HG02763 (cell line): ENCODE data around the gene PRRT1B.
A peak's percentile ranks its signal among the peaks of the same experiment; 100 is the strongest.
"Not testable (repeated sequence)": the region's sequence is repeated elsewhere in the genome, so short reads cannot be mapped to it uniquely, and the experiment has no call there.

ENCODE experiments used
- ATAC-seq: cut with Tn5 transposase; IDR thresholded peaks from one replicate; pipeline ENCODE4 v1.9.1; 2021; ENCODE audit warnings: mild to moderate bottlenecking, moderate library complexity; ENCODE audit not compliant: unreplicated experiment

Gene PRRT1B

DNA sequence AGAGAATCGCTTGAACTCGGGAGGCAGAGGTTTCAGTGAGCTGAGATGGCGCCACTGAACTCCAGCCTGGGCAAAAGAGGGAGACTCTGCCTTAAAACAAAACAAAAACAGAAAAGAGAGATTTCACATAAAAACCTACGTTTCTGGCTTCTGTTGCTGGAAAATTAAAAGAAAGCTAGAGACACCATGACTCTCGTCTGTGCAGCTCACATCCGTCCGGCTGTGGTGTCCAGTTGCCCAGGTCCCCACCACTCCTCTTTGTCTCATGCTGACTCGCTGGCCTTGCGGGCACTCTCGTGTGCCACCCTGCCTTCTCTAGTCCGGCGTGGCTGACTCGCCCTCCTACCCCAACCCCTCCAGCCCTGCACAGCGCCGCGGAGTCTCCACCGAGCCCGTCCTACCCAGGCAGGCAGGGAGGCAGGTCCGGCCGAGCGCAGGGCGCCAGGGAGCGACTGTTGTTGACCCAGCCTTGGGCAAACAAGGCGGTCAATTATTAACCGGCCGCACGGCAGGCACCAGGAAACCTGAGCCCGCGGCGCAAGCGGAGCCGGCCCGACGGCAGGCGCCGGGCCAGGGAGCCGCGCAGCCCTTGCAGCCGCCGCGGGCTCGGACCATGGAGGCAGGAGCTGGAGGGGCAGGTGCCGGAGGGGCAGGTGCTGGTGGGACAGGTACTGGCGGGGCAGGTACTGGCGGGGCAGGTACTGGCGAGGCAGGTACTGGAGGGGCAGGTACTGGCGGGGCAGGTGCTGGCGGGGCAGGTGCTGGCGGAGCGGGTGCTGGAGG lies at the start of gene PRRT1B:
Gene PRRT1B (plus strand): TSS at position 521 of the 783 bp plus-strand sequence. CDS start 93 bp downstream, at position 614.
- no peak for ATAC-seq

DNA sequence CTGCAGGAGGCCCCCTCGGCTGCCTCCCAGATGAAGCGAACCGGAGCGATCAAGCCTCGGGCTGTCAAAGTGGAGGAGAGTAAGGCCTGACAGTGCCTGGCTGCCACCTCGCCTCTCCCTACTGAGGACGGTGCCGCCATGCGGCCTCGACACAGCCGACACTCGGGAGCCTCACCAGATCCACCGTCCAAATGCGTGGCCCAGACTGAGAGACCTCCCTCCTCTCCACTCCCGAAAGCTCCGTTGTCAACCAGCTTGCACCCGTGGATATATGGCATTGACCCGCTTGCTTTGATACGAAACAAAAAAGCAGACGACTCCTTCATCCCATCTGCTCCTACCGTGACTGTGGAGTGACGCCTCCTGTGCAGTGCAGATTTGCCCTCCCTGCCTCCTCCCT lies 49.5 kb upstream of the PRRT1B start:
- no peak for ATAC-seq

DNA sequence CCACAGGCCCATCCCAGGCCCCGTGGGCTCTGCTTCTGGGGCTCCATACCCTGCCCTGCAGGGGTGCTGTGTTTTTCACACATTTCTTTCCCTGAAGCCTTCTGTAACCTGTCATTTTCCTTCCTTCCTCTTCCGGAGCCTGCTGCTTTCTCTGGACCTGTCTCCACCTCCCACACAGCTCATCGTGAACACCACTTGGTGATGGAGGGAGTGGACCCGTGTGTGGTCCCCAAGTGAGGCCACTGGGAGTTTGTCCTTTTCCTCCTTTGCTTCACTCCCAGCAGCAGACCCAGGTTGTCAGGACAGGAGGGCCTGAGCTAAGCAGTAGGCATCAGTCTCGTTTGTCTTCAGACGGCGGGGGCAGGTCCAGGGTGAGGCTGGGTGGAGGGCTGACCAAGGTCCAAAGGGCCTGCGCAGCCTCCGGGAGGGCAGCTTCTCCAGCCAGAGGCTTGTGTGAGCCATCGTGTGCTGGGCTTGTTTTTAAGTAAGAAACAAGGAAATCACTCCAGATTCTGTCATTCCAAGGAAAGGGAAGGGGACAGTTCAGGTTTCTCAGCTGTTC lies 48.4 kb upstream of the PRRT1B start:
- no peak for ATAC-seq

DNA sequence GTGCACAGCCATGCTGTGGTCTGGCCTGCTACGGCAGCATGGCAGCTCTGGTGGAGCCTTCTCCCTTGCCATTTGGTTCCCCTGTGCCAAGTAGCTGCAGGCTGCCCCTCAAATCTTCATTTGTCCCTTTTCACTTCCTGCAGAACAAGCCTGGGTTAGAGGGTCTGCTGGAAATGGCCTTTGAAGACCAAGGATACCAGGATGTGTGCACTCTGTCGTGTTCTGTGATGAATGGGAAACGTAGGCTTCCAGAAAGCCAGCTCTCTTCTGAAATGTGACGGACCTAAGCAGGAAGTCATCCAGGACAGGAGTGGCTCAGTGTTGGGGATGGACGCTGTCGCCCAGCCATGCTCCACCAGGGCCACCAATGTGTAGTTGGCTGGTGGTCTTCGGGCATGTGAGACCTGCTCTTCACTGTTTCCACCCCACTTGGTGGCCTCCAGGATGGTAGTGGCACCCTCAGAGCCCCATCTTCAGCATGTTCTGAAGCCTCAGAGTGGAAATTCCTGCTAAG lies 46.0 kb upstream of the PRRT1B start:
- ATAC-seq = no peak

DNA sequence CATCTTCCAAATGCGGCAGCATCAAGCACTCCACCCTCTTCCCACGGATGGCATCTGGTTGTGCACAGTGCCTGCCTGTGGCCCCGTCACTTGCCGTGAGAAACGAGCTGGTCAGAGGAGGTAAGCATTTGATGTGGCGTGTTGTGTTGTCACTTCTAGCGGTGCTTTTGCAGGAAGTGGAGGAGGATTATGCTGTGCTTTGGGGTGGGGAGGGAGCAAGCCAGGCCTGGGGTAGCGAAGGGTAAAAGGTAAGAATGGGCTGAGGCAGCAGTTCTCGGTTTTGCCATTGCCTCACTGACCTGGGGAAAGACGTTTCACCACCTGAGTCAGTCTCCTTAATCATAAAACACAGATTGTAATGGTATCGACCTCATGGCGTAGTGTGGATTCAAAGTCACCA lies 44.9 kb upstream of the PRRT1B start:
- ATAC-seq = no peak

DNA sequence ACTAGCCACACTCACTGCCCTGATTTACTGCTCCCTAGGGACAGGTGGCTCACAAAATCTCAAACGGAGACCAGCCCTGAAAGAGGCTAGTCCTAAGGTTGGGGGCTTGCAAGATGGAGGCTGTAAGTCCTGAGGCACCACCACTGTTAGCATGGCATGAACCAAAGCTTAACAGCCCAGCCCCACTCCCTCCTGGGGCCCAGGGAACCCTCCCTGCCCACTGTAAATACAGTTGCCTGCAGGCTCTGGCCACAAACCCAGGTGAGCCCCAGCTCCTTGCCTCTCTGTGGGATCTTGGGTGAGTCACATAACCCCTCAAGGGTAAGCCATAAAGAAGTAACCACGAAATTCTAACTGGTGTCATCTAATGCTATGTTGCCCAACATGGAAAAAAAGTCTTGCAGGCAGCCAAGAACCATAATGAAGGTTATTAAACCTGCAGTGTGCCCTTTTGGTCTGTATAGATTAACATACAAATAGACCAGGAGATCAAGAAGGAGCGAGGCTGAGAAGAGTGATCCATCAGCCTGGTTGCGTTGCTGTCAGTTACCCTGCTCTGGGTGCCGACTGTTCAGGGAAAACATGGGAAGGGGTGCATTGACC lies 44.3 kb upstream of the PRRT1B start:
- no peak for ATAC-seq

DNA sequence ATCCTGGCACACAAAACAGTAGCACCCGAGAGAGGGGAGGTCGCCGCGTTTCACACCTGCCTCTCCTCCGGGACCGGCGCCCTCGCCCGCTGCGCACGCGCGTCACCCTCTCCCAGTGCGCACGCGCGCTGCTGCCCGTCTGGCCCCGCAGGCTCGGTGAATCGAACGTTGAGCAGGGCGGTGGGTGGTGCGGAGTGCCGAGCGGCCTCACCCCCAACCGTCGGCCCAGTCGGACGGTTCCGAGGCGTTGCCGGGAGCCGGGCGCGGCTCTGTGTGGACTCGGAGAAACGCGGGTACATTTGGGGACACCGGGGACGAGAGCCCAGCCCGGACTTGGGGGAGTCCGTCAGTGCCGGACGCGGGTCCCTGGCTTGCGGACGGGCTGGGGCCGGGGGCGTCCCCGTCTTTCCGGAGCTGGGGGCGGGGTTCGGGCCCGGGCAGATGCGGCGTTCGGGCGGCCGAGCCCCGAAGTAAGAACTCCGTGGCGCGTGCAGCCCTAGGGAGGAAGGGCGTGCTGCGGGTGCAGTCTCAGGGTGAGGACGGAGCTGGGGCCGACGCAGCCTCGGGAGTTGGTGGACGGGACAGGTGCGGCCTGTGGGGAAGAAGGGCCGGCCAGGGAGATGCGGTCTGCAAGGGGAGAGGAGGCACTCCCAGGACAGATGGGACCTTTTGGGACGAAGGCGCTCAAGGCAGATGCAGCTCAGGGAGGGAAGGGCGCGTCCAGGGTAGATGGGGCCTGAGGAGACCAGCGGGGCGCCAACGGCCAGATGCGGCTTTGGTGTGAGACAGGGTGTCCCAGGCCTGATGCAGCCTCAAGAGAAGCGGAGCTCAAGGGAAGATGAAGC lies 42.3 kb upstream of the PRRT1B start, which contains the start of gene POMT1:
Gene POMT1 (plus strand): TSS at position 138 of the 845 bp plus-strand sequence. CDS start 1,301 bp downstream, outside the sequence.
- peak; percentile 90 for ATAC-seq

DNA sequence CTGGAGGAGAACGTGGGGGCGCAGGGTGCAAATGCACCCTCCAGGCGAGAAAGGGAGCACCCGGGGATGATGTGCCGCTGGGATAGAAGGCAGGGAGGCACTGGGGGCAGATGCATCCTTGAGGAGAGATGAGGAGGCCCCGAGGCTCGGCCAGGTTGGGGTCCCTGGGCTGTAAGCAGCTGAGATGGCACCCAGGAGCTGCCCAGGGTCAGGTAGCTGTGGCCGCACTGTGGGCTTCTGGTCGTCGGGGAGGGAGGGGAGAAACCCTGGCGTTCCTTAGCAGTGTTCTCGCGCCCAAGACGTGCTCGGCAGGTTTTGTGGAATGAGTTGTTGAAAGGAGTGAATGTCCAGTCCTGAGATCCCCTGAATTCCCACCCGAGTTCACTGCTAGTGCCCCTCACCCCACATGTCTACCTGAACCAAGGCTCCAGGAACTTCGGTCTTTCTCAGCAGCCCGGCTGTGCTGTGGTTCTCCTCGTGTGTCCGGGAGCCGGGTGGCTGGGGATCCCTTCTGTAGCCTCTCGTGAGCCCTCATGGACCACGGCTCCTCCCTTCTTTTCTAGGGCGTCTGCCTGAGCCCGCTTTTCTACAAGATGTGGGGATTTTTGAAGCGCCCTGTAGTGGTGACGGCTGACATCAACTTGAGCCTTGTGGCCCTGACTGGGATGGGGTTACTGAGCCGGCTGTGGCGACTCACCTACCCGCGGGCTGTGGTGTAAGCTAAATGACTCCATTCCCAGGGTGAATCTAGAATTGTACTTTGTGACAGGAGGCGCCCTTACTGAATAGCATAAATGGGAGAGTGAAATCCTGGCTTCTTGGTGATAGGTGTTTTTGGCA lies 41.5 kb upstream of the PRRT1B start:
- no peak for ATAC-seq

DNA sequence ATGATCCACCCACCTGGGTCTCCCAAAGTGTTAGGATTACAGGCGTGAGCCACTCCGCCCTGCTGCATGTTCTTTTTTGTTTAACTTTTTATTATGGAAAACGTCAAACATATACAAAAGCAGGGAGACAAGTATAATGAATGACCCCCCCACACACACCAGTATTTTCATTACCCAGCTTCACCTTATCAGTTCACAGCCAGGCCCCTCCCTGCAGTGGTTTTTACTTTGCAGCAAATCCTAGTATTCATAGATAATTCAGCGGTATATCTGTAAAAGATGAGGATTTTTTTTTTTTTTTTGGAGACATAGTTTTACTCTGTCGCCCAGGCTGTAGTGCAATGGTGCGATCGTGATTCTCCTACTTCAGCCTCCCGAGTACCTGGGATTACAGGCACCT lies 40.3 kb upstream of the PRRT1B start:
- ATAC-seq = no peak

DNA sequence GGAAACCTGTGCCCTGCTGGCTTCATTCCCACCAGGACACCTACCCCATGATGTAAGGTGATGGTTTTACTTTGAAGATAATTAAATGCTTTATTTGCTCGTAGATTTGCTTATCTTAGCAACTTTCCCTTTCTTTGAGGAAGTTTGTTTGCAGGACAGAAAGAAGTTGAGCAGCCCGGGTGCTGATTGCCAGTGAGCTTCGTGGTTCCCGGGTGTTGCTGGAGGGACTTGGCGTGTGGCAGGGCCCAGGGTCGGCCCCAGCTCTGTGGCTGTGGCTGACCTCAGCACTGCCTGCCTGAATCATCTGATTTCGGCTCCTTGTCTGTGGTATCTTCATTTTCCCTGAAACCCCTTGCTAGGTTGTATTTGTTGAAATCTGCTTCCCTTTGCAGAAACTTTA lies 33.9 kb upstream of the PRRT1B start:
- ATAC-seq = no peak

DNA sequence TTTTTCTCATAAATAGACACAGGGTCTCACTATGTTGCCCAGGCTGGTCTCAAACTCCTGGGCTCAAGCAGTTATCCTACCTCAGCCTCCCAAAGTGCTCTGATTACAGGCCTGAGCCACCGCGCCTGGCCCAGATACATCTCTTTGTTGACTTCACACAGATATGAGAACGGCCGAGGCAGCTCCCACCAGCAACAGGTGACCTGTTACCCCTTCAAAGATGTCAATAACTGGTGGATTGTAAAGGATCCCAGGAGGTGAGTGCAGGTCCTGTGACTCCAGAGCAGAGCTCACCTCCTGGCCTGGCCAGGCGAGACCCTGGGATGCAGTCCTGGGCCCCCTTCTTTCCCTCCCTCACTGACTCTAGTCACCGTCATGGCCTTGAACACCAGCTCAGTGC lies 33.4 kb upstream of the PRRT1B start:
- no peak for ATAC-seq

DNA sequence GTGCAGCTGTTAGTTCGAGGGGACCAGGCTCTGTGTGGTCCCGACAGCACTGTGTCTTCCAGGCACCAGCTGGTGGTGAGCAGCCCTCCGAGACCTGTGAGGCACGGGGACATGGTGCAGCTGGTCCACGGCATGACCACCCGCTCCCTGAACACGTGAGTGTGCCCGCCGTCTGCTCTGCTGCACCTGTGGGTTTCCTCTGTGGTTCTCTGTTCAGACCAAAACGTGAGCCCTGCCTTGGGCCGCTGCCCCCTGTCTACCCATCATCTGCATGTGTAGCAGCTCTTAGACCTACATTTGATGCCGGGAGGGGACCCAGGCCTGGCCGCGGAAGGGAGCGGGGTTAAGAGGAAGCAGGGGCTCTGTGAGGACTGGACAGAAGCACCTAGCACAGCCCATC lies 32.1 kb upstream of the PRRT1B start:
- ATAC-seq = no peak

DNA sequence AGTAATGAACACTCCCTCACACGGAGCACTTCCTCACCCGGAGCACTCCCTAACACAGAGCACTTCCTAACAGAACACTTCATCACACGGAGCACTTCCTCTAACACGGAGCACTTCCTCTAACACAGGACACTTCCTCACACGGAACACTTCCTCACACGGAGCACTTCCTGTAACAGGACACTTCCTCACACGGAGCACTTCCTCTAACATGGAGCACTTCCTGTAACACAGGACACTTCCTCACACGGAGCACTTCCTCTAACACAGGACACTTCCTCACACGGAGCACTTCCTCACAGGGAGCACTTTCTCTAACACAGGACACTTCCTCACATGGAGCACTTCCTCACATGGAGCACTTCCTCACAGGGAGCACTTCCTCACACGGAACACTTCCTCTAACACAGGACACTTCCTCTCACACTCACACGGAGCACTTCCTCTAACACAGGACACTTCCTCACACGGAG lies 29.7 kb upstream of the PRRT1B start:
- not testable (repeated sequence) for ATAC-seq

DNA sequence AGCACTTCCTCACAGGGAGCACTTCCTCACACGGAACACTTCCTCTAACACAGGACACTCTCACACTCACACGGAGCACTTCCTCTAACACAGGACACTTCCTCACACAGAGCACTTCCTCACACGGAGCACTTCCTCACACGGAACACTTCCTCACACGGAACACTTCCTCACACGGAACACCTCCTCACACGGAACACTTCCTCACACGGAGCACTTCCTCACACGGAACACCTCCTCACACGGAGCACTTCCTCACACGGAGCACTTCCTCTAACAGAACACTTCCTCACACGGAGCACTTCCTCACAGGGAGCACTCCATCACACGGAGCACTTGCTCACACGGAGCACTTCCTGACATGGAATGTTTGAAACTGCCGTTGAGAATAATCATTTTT lies 29.2 kb upstream of the PRRT1B start:
- ATAC-seq = no peak

DNA sequence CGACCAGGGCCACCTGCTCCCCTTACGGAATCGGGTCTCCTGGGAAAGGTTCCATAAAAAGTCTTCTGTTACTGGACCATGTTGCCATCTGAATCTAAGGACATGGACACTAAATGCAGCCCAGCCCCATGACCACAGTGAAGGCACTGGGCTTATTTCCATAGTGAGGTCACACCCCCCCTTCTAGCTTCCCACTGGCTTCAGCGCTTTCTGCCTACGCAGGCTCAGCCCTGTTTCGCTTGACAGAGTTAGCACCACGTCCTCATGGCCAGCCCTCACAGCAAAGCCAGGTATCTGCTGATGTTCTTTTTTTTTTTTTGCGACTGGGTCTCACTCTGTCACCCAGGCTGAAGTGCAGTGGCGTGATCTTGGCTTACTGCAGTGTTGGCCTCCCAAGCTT lies 28.4 kb upstream of the PRRT1B start:
- ATAC-seq = no peak

DNA sequence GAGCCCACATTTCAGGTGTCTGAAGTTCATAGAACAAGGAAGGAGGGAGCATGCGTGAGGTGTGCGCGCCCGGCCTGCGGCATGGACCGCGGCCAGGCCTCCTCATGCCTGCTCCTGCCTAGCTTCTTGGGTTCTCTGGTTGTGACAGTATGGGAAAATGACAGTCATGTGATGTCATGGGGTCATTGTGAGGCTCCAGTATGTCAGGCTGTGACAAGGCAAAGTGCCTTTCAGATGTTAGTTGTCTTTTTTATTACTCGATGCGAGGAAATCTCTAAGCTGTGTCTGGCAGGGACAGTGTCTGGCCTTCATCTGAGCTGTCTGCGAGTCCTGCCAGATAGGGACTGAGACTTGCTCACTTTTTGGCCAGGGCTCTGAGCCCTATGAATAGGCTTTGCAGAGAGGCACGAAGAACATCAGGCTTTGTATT lies 27.5 kb upstream of the PRRT1B start:
- ATAC-seq = no peak

DNA sequence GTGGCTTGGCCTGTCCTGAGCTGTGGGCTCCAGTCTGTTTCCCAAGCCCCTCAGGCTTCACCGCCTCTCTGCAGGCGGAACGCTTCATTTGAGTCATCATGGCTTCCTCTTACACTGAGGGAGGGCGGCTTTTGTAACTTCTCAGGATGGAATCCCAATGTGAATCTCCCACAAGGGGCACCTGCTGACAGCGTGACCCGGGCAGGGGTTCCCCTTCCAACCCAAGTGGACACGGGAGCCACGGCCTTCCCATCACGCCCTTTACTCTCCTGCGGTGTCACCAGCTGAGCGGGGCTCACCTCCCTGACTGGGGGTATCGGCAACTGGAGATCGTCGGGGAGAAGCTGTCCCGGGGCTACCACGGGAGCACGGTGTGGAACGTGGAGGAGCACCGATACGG lies 26.8 kb upstream of the PRRT1B start:
- no peak for ATAC-seq

DNA sequence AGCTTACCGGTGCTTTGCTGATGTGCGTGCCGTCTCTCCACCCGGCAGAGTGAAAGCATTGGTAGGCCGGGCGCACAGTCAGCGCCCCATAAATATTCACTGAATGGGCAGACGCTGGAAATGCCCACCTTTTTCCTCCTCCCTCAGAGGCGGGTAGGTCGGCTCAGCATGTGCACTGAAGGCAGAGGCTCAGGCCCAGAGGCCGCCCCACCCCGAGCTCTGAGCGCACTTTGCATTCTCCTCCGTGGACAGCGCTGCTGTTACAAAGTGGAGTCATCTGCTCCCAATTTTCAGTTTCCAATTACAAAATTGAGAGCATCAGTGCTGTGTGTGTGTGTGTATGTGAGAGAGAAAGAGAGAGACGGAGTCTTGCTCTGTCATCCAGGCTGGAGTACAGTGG lies 24.8 kb upstream of the PRRT1B start:
- no peak for ATAC-seq

DNA sequence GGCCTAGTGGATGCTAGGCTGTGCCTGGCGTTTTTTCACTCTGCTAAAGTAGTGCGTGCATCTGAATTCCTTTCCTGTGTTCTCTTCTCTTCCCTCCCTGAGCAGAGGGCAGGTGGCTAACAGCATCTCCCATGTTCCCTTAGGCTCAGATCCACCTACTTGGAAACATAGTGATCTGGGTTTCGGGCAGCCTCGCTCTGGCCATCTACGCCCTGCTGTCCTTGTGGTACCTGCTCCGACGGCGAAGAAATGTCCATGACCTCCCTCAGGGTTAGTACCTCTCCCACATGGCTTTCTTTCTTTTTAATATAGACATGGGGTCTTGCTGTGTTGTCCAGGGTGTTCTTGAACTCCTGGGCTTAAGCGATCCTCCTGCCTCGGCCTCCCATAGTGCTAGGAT lies 24.1 kb upstream of the PRRT1B start:
- ATAC-seq = no peak

DNA sequence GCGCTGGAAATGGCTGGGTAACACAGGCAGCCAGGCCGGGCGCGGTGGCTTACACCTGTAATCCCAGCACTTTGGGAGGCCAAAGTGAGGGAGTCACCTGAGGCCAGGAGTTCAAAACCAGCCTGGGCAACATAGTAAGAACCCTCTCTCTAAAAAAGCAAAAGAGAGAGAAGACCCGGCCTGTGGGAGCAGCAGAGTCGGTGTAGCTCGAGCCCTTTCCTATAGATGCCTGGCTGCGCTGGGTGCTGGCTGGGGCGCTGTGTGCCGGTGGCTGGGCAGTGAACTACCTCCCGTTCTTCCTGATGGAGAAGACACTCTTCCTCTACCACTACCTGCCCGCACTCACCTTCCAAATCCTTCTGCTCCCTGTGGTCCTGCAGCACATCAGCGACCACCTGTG lies 23.5 kb upstream of the PRRT1B start:
- no peak for ATAC-seq
